ENCODE results near the gene OTOS. TPM values are rescaled to one million over a fixed set of nuclear protein-coding genes. Genes with fewer than 3 reads are reported as not detected.

OTOS gene
- total and polyA plus RNA-seq, 2 of the 4 experiments (the other 2 are of a cell fraction), result 0.34 TPM; not detected in 1

- Histone ChIP-seq H3K56ac (ENCODE audit: extremely low read depth, insufficient read depth, low read length) (no peak overlapping the region), H3K18ac (ENCODE audit: low read depth, low read length) (no peak overlapping the region), H4K5ac (ENCODE audit: low read depth, low read length) (no peak overlapping the region), H2AK5ac (ENCODE audit: low read depth, low read length) (no peak overlapping the region), H4K8ac (ENCODE audit: low read depth in 2 of 2, low read length in 2 of 2) (no peak overlapping the region), H3K79me1 (ENCODE audit: low read depth in 1 of 2, low read length in 2 of 2) (peaks cover 0 to 2% of the 10 kb centered on the region in 2 experiments; a peak in 1 of 4 replicates), H3K27ac (ENCODE audit: insufficient read depth, low read length) (no peak overlapping the region), H3K23ac (ENCODE audit: low read depth, low read length) (no peak overlapping the region), H3K4me1 (ENCODE audit: control insufficient read depth, insufficient read depth, low read length) (no peaks in the 10 kb centered on the region), H2BK15ac (ENCODE audit: low read depth, low read length) (no peak overlapping the region), H3K36me3 (ENCODE audit: control insufficient read depth, insufficient read depth, low read length) (peaks cover 48% of the 10 kb centered on the region), H4K20me1 (ENCODE audit: insufficient read depth, low read length) (no peaks in the 10 kb centered on the region), H3K9me3 (ENCODE audit: control insufficient read depth, insufficient read depth, low read length) (no peaks in the 10 kb centered on the region), H3K9ac (ENCODE audit: low read depth, low read length) (no peak overlapping the region), H3K4me3 (ENCODE audit: insufficient read depth, low read depth, low read length) (no peak overlapping the region), H2BK120ac (ENCODE audit: low read depth, low read length) (no peak overlapping the region), H3K14ac (replicated peaks; ENCODE audit: low read depth, low read length) (no peak overlapping the region), H2AK9ac (replicated peaks; ENCODE audit: low read depth, low read length, poor library complexity) (no peak overlapping the region), H4K91ac (ENCODE audit: insufficient read depth, low read depth, low read length) (no peak overlapping the region), H2BK5ac (ENCODE audit: low read depth, low read length, poor library complexity, severe bottlenecking) (no peak overlapping the region), H3K4me2 (ENCODE audit: low read depth, low read length) (no peak overlapping the region), H3K27me3 (ENCODE audit: control insufficient read depth, insufficient read depth, low read length) (no peaks in the 10 kb centered on the region), H3K4ac (ENCODE audit: low read depth, low read length) (no peak overlapping the region), H2AFZ (replicated peaks; ENCODE audit: low read length, poor library complexity) (no peak overlapping the region), H3K9me1 (ENCODE audit: insufficient read depth, low read length) (no peaks in the 10 kb centered on the region), H2BK20ac (ENCODE audit: low read depth, low read length) (no peak overlapping the region)
- BruUV-seq (replicated peaks), result no TSS peak
- ChIA-PET CTCF (no interaction called here), POLR2A (ENCODE audit: unreplicated experiment) (no interaction called here)
- in situ Hi-C loops (cut with MboI; ENCODE audit: low sequenced_read_pairs), result loop anchor here (25.0 kb wide), 1 partner anchor 1091 kb away; no protein-coding TSS in a partner anchor
- no peak for ATAC-seq (ENCODE audit: low read depth)
- 97% methylated on average over 9 of the region's 16 CpGs; no CpG with 5 or more reads in 1 of the 2 experiments for WGBS, 2 experiments (ENCODE audit: extremely low coverage in 2 of 2, insufficient read length in 1 of 2)
- intact Hi-C loops (cut with micrococcal nuclease), result no loop called here
- dilution Hi-C loops (cut with HindIII; ENCODE audit: low sequenced_read_pairs, unreplicated experiment), result no loop called here
- DNase-seq, result no peak
- no peak for TF ChIP-seq MAFK (IDR thresholded peaks at IDR 0.05; ENCODE audit: low read depth, low read length)
- TF ChIP-seq MXI1 (IDR thresholded peaks at IDR 0.05; ENCODE audit: borderline replicate concordance, low read depth, low read length), result no peak
- no peak for TF ChIP-seq RAD21 (IDR thresholded peaks at IDR 0.05; ENCODE audit: low read length)
Measured at GRCh38 chr2:240127911-240128607, 12.4 kb downstream of the OTOS start.

All from IMR-90 (cell line).